ENCODE data around the gene LIMK2.

The LIMK2 gene

DNA sequence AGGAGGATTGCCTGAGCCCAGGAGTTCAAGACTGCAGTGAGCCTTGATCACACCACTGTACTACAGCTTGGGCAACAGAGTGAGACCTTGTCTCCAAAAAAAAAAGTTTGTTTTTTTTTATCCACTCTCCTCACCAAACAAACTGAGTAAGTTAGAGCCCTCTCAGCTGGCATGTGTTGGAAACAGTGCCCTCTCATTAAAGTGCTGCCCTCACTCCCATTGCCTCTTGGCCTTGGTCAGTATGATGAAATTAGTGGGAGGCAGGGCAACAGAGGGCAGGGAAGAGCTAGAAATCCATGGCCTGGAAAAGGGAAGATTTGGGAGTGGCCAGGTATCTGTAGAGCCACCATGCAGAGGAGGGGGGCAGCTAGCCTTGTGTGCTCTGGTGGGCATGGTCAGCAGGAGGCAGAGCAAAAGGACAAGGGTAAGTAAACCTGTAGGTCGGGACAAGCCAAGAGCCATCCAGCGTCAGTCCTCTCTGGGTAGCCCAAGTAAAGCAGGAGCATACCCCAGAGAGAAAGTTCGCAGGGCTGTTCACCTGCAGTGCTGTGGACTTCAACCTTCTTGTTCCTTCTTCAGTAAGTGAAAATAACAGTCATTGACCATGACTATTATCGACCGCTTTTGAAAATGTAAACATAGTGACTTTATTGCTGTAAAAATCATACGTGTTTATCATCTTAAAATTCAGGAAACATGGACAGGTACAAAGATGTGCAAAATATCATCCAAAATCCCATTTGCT is 52.0 kb downstream of the LIMK2 start:
- in situ Hi-C loops (cut with MboI; ENCODE audit: low pct_unique_long_range_greater_than_20kb, low sequenced_read_pairs) = no loop called here
- DNase-seq = no peak

DNA sequence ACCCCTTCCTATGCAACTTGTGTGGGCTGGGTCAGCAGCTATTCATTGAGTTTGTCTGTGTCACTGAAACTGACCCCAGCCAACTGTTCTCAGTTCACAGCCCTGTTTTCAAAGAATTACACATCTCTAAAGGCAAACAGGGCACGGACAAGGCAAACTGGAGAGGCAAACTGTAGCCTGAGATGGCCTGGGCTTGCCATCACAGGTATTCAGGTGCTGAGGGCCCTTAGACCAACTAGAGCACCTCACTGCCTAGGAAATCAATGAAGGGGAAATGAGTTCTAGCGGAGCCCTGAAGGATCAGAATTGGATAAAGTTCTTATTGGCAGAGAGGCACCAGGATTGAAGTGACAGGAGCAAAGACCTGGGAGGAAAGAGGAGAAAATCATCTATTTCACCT is 56.2 kb downstream of the LIMK2 start:
- in situ Hi-C loops (cut with MboI; ENCODE audit: low pct_unique_long_range_greater_than_20kb, low sequenced_read_pairs) = no loop called here
- no peak for DNase-seq

DNA sequence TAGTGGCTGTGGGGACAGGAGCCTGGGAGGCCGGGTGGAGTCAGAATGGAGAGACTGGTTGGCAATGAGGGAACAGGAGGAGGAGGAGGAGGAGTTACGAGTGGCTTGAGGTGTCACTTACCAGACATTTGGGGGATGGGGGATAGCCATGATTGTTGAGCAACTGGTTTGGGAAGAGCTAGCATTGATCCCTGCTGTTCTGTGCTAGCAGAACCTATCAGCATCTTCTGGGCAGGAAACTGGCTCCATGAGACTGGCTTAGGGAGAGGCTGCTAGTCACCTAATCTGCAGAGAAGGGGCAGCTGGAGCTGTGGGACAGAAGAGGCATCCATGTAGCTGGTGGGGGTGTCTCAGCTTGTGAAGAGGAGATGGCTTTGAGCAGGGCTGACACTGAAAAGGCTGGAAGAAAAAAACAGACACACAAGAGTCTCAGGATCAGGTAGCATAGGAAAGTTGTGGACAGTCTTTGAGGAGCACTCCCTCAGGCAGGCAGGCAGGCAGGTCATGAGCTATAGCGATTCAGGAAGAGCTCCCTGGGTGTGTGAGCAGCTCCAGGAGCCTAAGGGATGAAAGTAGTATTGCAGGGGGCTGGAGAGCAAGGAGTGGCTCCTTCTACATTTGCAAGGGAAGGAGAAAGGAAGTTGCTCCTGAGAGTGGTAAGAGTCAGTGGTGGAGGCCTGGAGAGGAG is 57.9 kb downstream of the LIMK2 start:
- no peak for DNase-seq

DNA sequence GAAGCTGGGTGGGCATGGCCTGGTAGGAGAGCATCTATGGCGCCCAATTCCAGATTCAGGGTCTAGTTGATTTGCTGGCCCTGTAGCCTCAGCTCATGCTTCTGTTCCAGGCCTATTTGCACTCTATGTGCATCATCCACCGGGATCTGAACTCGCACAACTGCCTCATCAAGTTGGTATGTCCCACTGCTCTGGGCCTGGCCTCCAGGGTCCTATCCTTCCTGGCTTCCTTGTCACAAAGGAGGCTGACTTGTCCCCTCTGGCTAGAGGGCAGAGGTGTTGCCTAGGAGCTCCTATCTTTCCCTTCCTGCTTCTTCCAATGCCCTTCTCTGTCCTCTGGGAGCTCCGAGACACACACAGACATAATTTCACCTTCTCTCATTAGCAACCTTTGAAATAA is 58.9 kb downstream of the LIMK2 start:
- in situ Hi-C loops (cut with MboI; ENCODE audit: low pct_unique_long_range_greater_than_20kb, low sequenced_read_pairs) = no loop called here
- no peak for DNase-seq

More for the DNA sequence above, 57.9 kb downstream of the LIMK2 start:
- in situ Hi-C loops (cut with MboI; ENCODE audit: low pct_unique_long_range_greater_than_20kb, low sequenced_read_pairs) = no loop called here

DNA sequence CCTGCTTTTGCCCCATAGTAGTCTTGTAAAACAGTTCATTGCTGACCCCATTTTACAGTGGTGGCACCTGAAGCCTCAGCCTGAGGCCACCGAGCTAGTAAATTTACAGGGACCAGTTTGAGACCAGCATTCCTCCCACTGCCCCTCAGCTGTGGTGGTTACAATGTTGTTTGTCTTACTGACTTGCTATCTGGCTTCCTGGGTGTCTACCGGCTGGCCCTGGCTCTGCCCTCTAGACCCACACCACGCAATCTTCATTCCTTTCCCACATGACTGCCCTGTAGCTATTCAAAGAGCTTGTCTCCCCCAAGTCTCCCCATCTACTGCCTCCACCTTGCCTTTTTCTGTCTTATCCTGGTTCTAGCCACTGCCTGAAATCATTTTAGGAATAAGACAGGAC is 59.4 kb downstream of the LIMK2 start:
- DNase-seq = no peak
- in situ Hi-C loops (cut with MboI; ENCODE audit: low pct_unique_long_range_greater_than_20kb, low sequenced_read_pairs) = no loop called here

DNA sequence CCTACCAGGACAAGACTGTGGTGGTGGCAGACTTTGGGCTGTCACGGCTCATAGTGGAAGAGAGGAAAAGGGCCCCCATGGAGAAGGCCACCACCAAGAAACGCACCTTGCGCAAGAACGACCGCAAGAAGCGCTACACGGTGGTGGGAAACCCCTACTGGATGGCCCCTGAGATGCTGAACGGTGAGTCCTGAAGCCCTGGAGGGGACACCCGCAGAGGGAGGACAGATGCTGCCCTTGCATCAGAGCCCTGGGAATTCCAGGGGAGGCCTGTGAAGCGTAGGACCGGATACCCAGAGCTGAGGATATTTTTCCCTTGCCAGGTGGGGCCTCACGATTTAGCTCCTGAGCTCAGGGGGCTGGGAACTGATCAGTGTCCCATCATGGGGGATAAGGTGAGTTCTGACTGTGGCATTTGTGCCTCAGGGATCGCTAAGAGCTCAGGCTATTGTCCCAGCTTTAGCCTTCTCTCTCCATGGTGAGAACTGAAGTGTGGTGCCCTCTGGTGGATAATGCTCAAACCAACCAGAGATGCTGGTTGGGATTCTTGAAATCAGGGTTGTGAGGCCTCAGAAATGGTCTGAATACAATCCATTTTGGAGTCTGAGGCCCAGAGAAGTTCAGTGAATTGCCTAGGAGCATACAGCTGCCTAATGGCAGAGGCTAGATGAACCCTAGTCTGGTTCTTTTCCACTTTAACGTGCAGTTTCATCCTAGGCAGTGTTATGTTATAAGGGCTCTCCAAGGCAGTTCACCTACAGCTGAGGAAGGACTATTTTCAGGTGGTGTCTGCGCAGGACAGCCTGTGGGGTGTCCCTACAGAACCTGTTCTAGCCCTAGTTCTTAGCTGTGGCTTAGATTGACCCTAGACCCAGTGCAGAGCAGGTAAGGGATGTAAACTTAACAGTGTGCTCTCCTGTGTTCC is 60.7 kb downstream of the LIMK2 start:
- peak; percentile 61 for DNase-seq
- in situ Hi-C loops (cut with MboI; ENCODE audit: low pct_unique_long_range_greater_than_20kb, low sequenced_read_pairs) = no loop called here

DNA sequence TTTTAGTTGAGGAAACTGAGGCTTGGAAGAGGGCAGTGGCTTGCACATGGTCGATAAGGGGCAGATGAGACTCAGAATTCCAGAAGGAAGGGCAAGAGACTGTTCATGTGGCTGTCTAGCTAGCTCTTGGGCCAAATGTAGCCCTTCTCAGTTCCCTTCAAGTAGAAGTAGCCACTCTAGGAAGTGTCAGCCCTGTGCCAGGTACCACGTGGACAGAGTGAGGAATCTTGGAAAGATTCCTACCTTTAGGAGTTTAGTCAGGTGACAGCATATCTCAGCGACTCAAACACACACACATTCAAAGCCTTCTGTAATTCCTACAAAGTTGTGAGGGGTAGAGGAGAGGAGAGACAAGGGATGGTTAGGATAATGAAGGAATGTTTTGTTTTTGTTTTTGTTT is 61.9 kb downstream of the LIMK2 start:
- in situ Hi-C loops (cut with MboI; ENCODE audit: low pct_unique_long_range_greater_than_20kb, low sequenced_read_pairs) = no loop called here
- no peak for DNase-seq

DNA sequence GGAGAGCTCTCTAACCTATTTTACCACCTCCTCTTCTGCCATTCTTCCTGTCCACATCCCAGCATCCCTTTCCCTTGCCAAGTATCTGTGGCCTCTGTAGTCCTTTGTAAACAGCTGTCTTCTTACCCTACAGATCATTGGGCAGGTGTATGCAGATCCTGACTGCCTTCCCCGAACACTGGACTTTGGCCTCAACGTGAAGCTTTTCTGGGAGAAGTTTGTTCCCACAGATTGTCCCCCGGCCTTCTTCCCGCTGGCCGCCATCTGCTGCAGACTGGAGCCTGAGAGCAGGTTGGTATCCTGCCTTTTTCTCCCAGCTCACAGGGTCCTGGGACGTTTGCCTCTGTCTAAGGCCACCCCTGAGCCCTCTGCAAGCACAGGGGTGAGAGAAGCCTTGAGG is 62.9 kb downstream of the LIMK2 start:
- DNase-seq = no peak
- in situ Hi-C loops (cut with MboI; ENCODE audit: low pct_unique_long_range_greater_than_20kb, low sequenced_read_pairs) = no loop called here

DNA sequence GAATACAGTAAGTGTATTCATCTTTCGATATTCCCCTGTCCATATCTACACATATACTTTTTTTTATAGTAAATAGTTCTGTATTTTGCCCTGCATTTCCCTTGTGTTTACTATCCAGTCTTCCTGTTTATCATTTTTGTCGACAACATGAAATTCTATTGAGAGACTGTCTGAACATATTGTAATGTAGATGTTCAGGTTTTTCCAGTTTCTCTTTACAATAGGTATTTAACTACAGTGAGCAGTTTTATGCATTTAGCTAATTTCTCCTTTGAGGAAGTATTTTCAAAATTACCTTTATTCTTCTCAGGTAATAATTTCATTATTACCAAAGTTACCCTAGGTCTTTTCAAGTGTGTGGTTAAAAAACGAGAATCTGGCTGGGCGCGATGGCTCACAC is 63.5 kb downstream of the LIMK2 start:
- in situ Hi-C loops (cut with MboI; ENCODE audit: low pct_unique_long_range_greater_than_20kb, low sequenced_read_pairs) = no loop called here
- DNase-seq = no peak

DNA sequence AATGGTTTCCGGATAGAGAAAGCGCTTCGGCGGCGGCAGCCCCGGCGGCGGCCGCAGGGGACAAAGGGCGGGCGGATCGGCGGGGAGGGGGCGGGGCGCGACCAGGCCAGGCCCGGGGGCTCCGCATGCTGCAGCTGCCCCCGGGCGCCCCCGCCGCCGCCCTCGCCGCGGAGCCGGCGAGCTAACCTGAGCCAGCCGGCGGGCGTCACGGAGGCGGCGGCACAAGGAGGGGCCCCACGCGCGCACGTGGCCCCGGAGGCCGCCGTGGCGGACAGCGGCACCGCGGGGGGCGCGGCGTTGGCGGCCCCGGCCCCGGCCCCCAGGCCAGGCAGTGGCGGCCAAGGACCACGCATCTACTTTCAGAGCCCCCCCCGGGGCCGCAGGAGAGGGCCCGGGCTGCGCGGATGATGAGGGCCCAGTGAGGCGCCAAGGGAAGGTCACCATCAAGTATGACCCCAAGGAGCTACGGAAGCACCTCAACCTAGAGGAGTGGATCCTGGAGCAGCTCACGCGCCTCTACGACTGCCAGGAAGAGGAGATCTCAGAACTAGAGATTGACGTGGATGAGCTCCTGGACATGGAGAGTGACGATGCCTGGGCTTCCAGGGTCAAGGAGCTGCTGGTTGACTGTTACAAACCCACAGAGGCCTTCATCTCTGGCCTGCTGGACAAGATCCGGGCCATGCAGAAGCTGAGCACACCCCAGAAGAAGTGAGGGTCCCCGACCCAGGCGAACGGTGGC is 64.5 kb downstream of the LIMK2 start:
- in situ Hi-C loops (cut with MboI; ENCODE audit: low pct_unique_long_range_greater_than_20kb, low sequenced_read_pairs) = no loop called here
- no peak for DNase-seq

DNA sequence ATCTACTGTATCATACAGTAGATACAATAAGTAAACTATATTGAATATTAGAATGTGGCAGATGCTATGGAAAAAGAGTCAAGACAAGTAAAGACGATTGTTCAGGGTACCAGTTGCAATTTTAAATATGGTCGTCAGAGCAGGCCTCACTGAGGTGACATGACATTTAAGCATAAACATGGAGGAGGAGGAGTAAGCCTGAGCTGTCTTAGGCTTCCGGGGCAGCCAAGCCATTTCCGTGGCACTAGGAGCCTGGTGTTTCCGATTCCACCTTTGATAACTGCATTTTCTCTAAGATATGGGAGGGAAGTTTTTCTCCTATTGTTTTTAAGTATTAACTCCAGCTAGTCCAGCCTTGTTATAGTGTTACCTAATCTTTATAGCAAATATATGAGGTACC is 65.6 kb downstream of the LIMK2 start:
- no peak for DNase-seq
- in situ Hi-C loops (cut with MboI; ENCODE audit: low pct_unique_long_range_greater_than_20kb, low sequenced_read_pairs) = no loop called here

DNA sequence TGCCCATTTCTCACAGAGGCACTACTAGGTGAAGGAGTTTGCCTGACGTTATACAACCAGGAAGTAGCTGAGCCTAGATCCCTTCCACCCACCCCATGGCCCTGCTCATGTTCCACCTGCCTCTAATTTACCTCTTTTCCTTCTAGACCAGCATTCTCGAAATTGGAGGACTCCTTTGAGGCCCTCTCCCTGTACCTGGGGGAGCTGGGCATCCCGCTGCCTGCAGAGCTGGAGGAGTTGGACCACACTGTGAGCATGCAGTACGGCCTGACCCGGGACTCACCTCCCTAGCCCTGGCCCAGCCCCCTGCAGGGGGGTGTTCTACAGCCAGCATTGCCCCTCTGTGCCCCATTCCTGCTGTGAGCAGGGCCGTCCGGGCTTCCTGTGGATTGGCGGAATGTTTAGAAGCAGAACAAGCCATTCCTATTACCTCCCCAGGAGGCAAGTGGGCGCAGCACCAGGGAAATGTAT is 66.1 kb downstream of the LIMK2 start:
- DNase-seq = no peak
- in situ Hi-C loops (cut with MboI; ENCODE audit: low pct_unique_long_range_greater_than_20kb, low sequenced_read_pairs) = no loop called here

DNA sequence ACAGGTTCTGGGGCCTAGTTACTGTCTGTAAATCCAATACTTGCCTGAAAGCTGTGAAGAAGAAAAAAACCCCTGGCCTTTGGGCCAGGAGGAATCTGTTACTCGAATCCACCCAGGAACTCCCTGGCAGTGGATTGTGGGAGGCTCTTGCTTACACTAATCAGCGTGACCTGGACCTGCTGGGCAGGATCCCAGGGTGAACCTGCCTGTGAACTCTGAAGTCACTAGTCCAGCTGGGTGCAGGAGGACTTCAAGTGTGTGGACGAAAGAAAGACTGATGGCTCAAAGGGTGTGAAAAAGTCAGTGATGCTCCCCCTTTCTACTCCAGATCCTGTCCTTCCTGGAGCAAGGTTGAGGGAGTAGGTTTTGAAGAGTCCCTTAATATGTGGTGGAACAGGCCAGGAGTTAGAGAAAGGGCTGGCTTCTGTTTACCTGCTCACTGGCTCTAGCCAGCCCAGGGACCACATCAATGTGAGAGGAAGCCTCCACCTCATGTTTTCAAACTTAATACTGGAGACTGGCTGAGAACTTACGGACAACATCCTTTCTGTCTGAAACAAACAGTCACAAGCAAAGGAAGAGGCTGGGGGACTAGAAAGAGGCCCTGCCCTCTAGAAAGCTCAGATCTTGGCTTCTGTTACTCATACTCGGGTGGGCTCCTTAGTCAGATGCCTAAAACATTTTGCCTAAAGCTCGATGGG is 66.7 kb downstream of the LIMK2 start:
- no peak for DNase-seq
- in situ Hi-C loops (cut with MboI; ENCODE audit: low pct_unique_long_range_greater_than_20kb, low sequenced_read_pairs) = no loop called here

DNA sequence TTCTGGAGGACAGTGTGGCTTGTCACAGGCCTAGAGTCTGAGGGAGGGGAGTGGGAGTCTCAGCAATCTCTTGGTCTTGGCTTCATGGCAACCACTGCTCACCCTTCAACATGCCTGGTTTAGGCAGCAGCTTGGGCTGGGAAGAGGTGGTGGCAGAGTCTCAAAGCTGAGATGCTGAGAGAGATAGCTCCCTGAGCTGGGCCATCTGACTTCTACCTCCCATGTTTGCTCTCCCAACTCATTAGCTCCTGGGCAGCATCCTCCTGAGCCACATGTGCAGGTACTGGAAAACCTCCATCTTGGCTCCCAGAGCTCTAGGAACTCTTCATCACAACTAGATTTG is 67.2 kb downstream of the LIMK2 start:
- DNase-seq = no peak
- in situ Hi-C loops (cut with MboI; ENCODE audit: low pct_unique_long_range_greater_than_20kb, low sequenced_read_pairs) = no loop called here

DNA sequence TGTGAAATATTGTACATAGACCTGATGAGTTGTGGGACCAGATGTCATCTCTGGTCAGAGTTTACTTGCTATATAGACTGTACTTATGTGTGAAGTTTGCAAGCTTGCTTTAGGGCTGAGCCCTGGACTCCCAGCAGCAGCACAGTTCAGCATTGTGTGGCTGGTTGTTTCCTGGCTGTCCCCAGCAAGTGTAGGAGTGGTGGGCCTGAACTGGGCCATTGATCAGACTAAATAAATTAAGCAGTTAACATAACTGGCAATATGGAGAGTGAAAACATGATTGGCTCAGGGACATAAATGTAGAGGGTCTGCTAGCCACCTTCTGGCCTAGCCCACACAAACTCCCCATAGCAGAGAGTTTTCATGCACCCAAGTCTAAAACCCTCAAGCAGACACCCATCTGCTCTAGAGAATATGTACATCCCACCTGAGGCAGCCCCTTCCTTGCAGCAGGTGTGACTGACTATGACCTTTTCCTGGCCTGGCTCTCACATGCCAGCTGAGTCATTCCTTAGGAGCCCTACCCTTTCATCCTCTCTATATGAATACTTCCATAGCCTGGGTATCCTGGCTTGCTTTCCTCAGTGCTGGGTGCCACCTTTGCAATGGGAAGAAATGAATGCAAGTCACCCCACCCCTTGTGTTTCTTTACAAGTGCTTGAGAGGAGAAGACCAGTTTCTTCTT is 67.9 kb downstream of the LIMK2 start:
- no peak for DNase-seq
- in situ Hi-C loops (cut with MboI; ENCODE audit: low pct_unique_long_range_greater_than_20kb, low sequenced_read_pairs) = no loop called here

DNA sequence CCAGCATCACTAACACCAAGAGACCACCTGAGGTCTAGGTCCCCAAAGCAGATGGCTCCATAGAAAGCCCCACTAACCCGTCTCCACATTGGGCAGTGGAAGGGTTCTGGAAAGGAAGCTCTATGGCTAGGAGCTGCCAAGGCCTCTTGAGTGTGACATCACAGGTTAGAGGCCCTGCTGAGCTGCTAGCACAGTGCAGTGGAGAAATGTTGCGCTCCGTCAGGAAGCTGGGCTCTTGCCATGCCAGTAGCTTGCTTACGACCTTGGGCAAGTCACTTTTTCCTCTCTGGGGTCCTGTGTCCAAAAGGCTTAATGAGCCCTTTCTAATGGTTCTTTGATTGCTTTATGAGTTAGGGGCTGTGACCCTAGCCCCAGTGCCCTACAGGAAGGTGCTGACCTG is 69.6 kb downstream of the LIMK2 start:
- in situ Hi-C loops (cut with MboI; ENCODE audit: low pct_unique_long_range_greater_than_20kb, low sequenced_read_pairs) = no loop called here
- no peak for DNase-seq

DNA sequence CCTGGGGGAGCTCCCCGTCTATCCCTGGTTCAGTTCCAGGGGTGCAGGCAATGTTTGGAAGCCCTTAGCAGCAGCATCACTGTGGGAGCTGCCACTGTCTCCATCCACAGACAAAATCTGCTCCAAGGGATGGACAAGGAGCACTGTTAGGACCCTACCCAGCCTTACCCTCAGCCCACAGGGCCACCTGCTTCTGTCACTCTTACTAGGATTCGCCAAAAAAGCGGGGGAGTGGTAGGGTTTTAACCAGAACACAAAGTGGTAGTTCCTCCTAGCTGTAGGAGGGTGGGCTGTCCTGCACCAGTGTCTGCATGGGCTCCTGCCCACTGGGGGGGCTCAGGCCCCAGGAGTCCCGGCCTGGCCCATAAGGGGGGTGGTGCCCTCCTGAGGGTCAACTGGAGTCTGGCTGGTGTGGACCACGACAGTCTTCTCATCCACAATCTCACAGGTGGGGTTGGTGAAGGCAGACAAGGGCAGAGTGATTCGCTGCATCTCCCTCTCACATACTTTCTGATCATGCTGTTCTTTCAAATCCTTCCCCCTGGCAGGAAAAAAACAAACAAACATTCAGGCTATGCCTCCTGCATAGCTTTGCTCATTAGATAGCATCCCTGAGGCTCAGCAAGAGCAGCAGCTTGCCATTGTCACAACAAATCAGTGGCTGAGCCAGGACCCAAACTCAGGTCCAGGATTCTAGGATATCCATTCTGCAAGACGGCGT is 70.8 kb downstream of the LIMK2 start:
- in situ Hi-C loops (cut with MboI; ENCODE audit: low pct_unique_long_range_greater_than_20kb, low sequenced_read_pairs) = no loop called here
- no peak for DNase-seq

Data from KBM-7 (cell line).